HG02678 (cell line): ENCODE data around the gene RSAD1.
A peak's percentile ranks its signal among the peaks of the same experiment; 100 is the strongest.

ENCODE experiments used
- ATAC-seq: cut with Tn5 transposase; IDR thresholded peaks from one replicate; pipeline ENCODE4 v1.9.1; 2021; ENCODE audit warnings: mild to moderate bottlenecking, moderate library complexity; ENCODE audit not compliant: unreplicated experiment

RSAD1 gene

GRCh38 chr17:50478391-50479381 lies at the start of gene RSAD1:
TSS of gene RSAD1 (plus strand) at chr17:50478860. CDS start at chr17:50478885, 25 bp downstream.
- ATAC-seq, result peak; percentile 92

- no peak for ATAC-seq
Measured at GRCh38 chr17:50429793-50430192, 48.9 kb upstream of the RSAD1 start.

- ATAC-seq, result no peak
Measured at GRCh38 chr17:50430821-50431618, 47.6 kb upstream of the RSAD1 start.

GRCh38 chr17:50432125-50432762 lies 46.4 kb upstream of the RSAD1 start:
- ATAC-seq, result no peak

GRCh38 chr17:50437409-50437808 lies 41.3 kb upstream of the RSAD1 start:
- no peak for ATAC-seq

- ATAC-seq, result no peak
Measured at GRCh38 chr17:50439008-50439407, 39.7 kb upstream of the RSAD1 start.

GRCh38 chr17:50440172-50440837 lies 38.4 kb upstream of the RSAD1 start:
- ATAC-seq, result no peak

- ATAC-seq, result no peak
Measured at GRCh38 chr17:50440838-50441829, 37.5 kb upstream of the RSAD1 start.

- no peak for ATAC-seq
Measured at GRCh38 chr17:50443505-50443974, 35.1 kb upstream of the RSAD1 start.

GRCh38 chr17:50444841-50445715 lies 33.6 kb upstream of the RSAD1 start:
- no peak for ATAC-seq

GRCh38 chr17:50445730-50446325 lies 32.8 kb upstream of the RSAD1 start:
- no peak for ATAC-seq

GRCh38 chr17:50447870-50448595 lies 30.6 kb upstream of the RSAD1 start:
- ATAC-seq, result no peak

GRCh38 chr17:50448643-50449042 lies 30.0 kb upstream of the RSAD1 start:
- no peak for ATAC-seq

GRCh38 chr17:50451943-50452629 lies 26.6 kb upstream of the RSAD1 start:
- no peak for ATAC-seq

GRCh38 chr17:50452630-50453300 lies 25.9 kb upstream of the RSAD1 start:
- no peak for ATAC-seq

- no peak for ATAC-seq
Measured at GRCh38 chr17:50453901-50454300, 24.8 kb upstream of the RSAD1 start.
